VCaP (cell line): ENCODE results near the gene NRXN3.

Experiments used
- H3K27ac ChIP-seq: fragments of 450-650 bp; 2 replicates; pipeline ENCODE4 v1.5.1; 2017
- TF ChIP-seq, protein P1 (sequence below): fragments of 450-650 bp; conservative IDR thresholded peaks from 2 replicates; pipeline ENCODE4 v1.5.1; 2017; ENCODE audit warnings: mild to moderate bottlenecking, moderate library complexity

Gene NRXN3

DNA sequence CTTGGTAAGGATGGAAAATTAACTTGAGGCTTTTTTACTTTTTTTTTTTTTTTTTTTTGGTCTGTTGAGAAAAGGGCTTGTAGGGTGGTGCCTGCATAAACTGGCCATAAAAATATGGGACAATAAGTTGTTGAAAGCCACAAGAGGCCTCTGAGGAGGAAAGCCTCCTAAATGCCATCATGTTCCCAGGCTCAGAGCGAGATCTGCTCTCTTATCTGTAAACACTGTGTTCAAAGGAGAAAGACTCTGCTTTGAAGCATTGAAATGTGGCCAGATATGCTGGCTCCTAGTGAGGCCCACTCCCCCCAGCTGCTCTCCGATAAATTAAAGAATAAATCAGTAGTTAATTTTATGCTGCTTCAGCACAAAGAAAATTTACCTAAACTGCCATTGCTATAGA lies 1536.2 kb downstream of the NRXN3 start:
- no peak overlapping the region for H3K27ac ChIP-seq
- TF ChIP-seq, protein P1, sequence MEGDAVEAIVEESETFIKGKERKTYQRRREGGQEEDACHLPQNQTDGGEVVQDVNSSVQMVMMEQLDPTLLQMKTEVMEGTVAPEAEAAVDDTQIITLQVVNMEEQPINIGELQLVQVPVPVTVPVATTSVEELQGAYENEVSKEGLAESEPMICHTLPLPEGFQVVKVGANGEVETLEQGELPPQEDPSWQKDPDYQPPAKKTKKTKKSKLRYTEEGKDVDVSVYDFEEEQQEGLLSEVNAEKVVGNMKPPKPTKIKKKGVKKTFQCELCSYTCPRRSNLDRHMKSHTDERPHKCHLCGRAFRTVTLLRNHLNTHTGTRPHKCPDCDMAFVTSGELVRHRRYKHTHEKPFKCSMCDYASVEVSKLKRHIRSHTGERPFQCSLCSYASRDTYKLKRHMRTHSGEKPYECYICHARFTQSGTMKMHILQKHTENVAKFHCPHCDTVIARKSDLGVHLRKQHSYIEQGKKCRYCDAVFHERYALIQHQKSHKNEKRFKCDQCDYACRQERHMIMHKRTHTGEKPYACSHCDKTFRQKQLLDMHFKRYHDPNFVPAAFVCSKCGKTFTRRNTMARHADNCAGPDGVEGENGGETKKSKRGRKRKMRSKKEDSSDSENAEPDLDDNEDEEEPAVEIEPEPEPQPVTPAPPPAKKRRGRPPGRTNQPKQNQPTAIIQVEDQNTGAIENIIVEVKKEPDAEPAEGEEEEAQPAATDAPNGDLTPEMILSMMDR = no peak

DNA sequence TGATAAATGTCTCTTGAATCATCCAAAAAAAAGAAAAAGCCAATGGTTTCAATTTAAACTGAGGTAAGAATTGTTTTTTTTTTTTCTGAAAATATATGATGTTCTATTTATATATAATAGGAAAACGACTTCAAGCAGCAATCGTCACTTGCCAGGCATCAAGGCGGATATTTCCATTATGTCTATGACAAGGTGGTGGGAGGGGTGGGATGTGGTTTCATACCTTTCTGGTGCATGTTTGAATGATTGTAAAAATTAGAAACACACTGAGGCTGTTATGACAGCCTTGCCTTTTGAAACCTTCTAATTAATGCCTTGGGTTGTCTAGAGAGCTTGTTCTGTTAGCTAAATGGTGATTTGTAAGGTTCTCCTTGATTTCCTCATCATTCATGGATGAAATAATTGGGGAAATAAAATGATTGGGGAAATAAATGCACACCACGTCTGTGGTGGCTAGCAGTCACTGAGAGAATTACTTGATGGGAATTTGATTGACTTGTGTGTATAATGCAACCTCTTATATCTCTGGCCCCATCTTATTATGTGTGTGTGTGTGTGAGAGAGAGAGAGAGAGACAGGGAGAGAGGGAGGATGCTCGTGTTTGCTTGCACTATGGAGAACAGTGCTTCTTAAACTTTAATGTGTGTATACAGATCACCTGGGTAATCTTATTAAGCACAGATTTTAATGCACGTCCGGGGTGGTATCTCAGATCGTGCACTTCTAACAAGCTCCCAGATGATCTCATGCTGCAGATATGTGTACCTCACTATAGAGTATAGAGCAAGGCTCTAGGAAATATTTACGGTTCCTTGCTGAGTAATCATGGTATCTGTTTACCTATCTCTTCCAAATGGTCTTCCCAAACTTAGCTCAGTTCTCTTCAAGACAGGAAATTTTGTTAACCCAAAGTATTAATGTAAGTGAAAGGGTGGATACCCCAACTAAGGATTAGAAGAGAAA lies 1538.5 kb downstream of the NRXN3 start:
- H3K27ac ChIP-seq = no peak overlapping the region
- TF ChIP-seq, protein P1 = no peak

DNA sequence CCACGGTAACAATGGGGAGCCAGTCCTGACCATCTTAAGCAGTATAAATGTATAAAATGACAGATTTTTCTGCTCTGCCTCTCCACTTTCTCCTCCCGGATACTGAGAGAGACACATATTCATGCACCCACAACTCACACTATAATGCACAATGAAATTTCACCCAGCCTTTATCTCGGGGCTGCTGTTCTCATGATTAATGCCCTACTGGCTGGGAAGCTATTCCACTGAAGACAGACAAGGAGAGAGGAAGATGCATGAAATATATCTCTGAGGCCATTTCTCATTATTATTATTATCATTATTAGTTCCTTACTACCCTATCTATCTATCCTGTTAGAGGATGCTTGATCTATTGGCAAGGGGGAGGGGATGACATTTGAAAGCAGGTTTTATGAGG lies 1539.4 kb downstream of the NRXN3 start:
- H3K27ac ChIP-seq = no peak overlapping the region
- TF ChIP-seq, protein P1 = no peak

DNA sequence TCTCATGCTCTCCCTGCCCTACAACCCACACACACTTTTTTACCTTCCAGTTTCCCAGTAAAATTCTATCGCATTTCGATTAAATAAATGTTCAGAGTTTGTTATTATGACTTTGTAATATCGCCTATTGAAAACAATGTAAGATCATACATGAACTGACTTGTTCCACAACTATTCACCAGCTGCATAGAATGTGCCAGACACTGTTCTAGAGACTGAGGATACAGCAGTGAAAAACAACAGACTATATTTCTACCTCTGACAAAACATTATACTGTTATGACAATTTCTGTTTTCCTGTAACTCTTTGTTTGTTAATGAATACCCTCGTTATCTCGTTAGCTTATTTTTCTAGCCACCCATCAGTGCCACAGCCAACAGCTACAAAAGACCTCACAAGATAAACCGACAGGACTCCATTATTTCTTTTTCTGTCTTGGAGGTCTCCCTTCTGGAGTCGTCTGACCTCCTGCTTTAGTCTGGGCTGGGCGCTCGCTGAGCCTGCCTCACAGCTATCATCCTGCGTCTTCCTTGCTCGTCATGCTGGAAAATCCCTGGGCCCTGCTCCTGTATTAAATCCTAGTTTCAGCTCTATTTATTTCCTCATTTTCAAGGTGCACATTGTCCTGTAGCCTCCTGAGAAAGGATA lies 1542.3 kb downstream of the NRXN3 start:
- H3K27ac ChIP-seq = no peak overlapping the region

DNA sequence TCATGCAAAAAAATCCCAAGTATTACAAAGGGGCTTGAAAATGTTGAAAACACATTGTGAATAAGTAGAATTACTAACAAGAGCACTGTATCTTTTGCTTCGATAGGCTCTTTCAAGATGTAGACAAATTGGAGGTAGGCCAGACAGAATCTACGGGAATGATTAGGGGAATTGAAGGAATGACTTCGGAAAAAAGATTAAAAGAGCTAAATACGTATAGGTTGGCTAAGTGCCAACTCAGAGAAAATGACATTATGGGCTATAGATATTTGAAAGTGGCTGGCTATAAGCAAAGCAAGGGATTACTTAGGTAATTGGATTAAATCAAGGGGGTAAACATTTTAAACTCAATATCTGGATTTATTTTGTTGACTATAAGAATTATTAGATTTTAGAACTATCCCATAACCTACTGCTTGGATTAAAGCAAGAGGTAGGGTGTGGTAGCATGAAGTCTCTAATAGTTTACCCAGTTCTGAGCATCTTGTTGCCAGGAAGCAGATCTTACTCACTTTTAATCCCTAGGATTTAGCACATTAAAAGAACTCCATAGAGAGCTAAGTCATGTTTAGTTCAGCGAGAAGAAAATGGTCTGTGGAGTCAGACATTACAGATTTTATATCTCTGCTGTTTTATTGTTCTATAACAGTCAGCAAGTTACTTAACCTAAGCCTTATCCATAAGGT lies 1551.4 kb downstream of the NRXN3 start:
- H3K27ac ChIP-seq = no peak overlapping the region
- TF ChIP-seq, protein P1 = no peak

More for the DNA sequence above, 1542.3 kb downstream of the NRXN3 start:
- TF ChIP-seq, protein P1 = no peak

DNA sequence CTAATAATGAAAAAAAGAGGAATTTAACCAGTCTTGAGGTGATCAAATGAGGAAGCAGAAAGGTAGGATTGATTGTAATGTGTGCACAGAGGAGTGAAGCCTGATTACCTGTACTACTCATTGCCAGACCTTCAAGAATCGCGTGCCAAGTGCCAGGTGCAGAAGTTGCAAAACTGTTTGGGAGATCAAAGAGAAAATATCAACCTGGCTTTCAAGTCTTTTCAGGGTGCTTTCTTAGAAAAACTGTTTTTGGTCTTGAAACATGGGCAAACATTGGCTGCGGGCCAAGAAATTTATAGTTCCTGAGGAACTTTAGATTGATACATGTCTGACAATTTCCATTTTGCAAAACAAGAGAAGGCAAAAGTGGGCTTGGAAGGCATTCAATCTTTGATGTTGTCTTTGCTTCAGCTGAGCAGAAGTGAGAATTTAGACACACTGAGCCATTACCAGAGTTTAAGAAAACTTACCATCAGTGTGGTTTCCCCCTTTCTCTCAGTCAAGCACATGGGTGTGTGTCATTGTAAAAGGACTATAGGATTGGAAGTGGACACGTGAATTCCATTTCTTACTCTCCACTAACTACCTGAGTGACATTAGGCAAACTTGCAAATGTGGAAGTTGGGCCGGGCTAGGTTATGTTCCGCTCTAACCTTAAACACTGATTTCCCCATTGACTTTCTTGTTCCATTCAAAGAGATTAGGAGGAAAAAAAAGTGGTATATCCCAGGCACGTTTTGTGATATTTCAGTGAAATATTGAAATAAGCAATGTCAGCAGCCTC lies 1555.0 kb downstream of the NRXN3 start:
- no peak overlapping the region for H3K27ac ChIP-seq
- TF ChIP-seq, protein P1 = no peak
